BE2C (cell line): ENCODE measurements around the gene TMCC1. TPM values are rescaled to one million over a fixed set of nuclear protein-coding genes. Genes with fewer than 3 reads are reported as not detected.

ENCODE experiments used
- DNase-seq: peaks from one replicate; pipeline ENCODE4 v3.0.0-alpha.2; 2020
- H3K27me3 ChIP-seq: fragments of 250-450 bp; sonication (Bioruptor Pico); 2 replicates; pipeline ENCODE4 v1.5.1; 2020; ENCODE audit warnings: mild to moderate bottlenecking
- H3K36me3 ChIP-seq: fragments of 250-450 bp; sonication (Bioruptor Pico); 2 replicates; pipeline ENCODE4 v1.5.1; 2020; ENCODE audit warnings: mild to moderate bottlenecking
- H3K4me1 ChIP-seq: fragments of 250-450 bp; sonication (Bioruptor Pico); 2 replicates; pipeline ENCODE4 v1.5.1; 2020
- H3K4me3 ChIP-seq: 2 replicates; pipeline ENCODE4 v1.5.1; 2011; ENCODE audit warnings: low read depth, low read length
- H3K9me3 ChIP-seq: fragments of 250-450 bp; sonication (Bioruptor Pico); 2 replicates; pipeline ENCODE4 v1.5.1; 2020
- CTCF ChIP-seq: IDR thresholded peaks from 2 replicates; pipeline ENCODE4 v1.5.1; 2012; ENCODE audit warnings: mild to moderate bottlenecking, low read depth, low read length
- polyA plus RNA-seq: library from polyadenylated mRNA; unstranded; fragments of >200 nt; gene quantifications from one replicate; pipeline ENCODE4 v1.2.1, GENCODE V29; 2012; ENCODE audit warnings: low read depth, missing spikeins; ENCODE audit not compliant: insufficient read length, insufficient read depth

TMCC1 gene
- polyA plus RNA-seq = 7.0 TPM

GRCh38 chr3:129893581-129894070 lies at the start of gene TMCC1:
Gene TMCC1, minus strand, starts transcription at chr3:129893711.
- H3K27me3 ChIP-seq = no peaks in the 10 kb centered on the region
- TF ChIP-seq CTCF = no peak
- peak within 1 kb of the TSS; percentile 95 for H3K4me3 ChIP-seq
- H3K4me1 ChIP-seq = peaks cover 3% of the 10 kb centered on the region
- no peaks in the 10 kb centered on the region for H3K9me3 ChIP-seq
- DNase-seq = peak; percentile 90
- peaks cover 3% of the 10 kb centered on the region for H3K36me3 ChIP-seq

GRCh38 chr3:129943020-129943419 lies 49.5 kb upstream of the TMCC1 start:
- no peaks in the 10 kb centered on the region for H3K36me3 ChIP-seq
- DNase-seq = no peak
- no peaks in the 10 kb centered on the region for H3K4me1 ChIP-seq
- no peaks in the 10 kb centered on the region for H3K9me3 ChIP-seq
- H3K4me3 ChIP-seq = no peak overlapping the region
- H3K27me3 ChIP-seq = no peaks in the 10 kb centered on the region
- TF ChIP-seq CTCF = no peak

- Histone ChIP-seq H3K27me3 (no peaks in the 10 kb centered on the region), H3K9me3 (no peaks in the 10 kb centered on the region), H3K4me1 (no peaks in the 10 kb centered on the region), H3K4me3 (no peak overlapping the region), H3K36me3 (no peaks in the 10 kb centered on the region)
- TF ChIP-seq CTCF = peak; percentile 88
- peak; percentile 81 for DNase-seq
Observed at GRCh38 chr3:129942296-129942695, 48.8 kb upstream of the TMCC1 start.

- no peaks in the 10 kb centered on the region for H3K9me3 ChIP-seq
- no peaks in the 10 kb centered on the region for H3K27me3 ChIP-seq
- no peak overlapping the region for H3K4me3 ChIP-seq
- H3K4me1 ChIP-seq = 0 out of 2 replicates have a peak, but pooled peaks cover 3% of the 10 kb centered on the region
- TF ChIP-seq CTCF = no peak
- DNase-seq = no peak
- H3K36me3 ChIP-seq = no peaks in the 10 kb centered on the region
Observed at GRCh38 chr3:129940086-129940485, 46.6 kb upstream of the TMCC1 start.

GRCh38 chr3:129938140-129938930 lies 44.8 kb upstream of the TMCC1 start:
- Histone ChIP-seq H3K27me3 (no peaks in the 10 kb centered on the region), H3K36me3 (no peaks in the 10 kb centered on the region), H3K4me3 (no peak overlapping the region), H3K4me1 (0 out of 2 replicates have a peak, but pooled peaks cover 3% of the 10 kb centered on the region), H3K9me3 (no peaks in the 10 kb centered on the region)
- no peak for DNase-seq
- peak; percentile 20 for TF ChIP-seq CTCF

GRCh38 chr3:129937717-129938116 lies 44.2 kb upstream of the TMCC1 start:
- Histone ChIP-seq H3K4me3 (no peak overlapping the region), H3K36me3 (no peaks in the 10 kb centered on the region), H3K9me3 (no peaks in the 10 kb centered on the region), H3K27me3 (no peaks in the 10 kb centered on the region), H3K4me1 (0 out of 2 replicates have a peak, but pooled peaks cover 3% of the 10 kb centered on the region)
- TF ChIP-seq CTCF = no peak
- no peak for DNase-seq
